WTC11 (cell line): Measurements from ENCODE around the gene TMEM79. TPM values are rescaled to one million over a fixed set of nuclear protein-coding genes. Genes with fewer than 3 reads are reported as not detected.

Experiments
- ATAC-seq: fragments of 200-7000 bp; cut with Tn5 transposase; 2 replicates; pipeline ENCODE4 v1.10.0; 2021; ENCODE audit warnings: mild to moderate bottlenecking, moderate library complexity
- CTCF ChIA-PET: fragments of 300-600 bp; sonication (Branson Sonifier 250); formaldehyde crosslinking; loops from one replicate; lab custom pipeline; 2021; ENCODE audit warnings: antibody characterized with exemption; lab: Charles Lee
- POLR2A ChIA-PET: fragments of 350-600 bp; sonication (Branson Sonifier 250); formaldehyde crosslinking; loops from one replicate; lab custom pipeline; 2021; ENCODE audit warnings: antibody characterized with exemption; lab: Charles Lee
- DNase-seq: peaks from one replicate; pipeline ENCODE4 v3.0.0; 2021; ENCODE audit warnings: low spot score
- H3K27ac Mint-ChIP-seq: 2 replicates; pipeline ENCODE4 v1.8.0; 2021; ENCODE audit warnings: mixed read lengths
- H3K27me3 Mint-ChIP-seq: 2 replicates; pipeline ENCODE4 v1.8.0; 2021; ENCODE audit warnings: low read depth, mild to moderate bottlenecking, moderate library complexity, mixed read lengths
- H3K36me3 Mint-ChIP-seq: 2 replicates; pipeline ENCODE4 v1.8.0; 2021; ENCODE audit warnings: mixed read lengths
- H3K4me1 Mint-ChIP-seq: 2 replicates; pipeline ENCODE4 v1.8.0; 2022; ENCODE audit warnings: mixed read lengths
- H3K4me3 Mint-ChIP-seq: 2 replicates; pipeline ENCODE4 v1.8.0; 2021; ENCODE audit warnings: mild to moderate bottlenecking, moderate library complexity, mixed read lengths
- H3K9me3 Mint-ChIP-seq: 2 replicates; pipeline ENCODE4 v1.8.0; 2021; ENCODE audit warnings: mixed read lengths
- ATF1 ChIP-seq: sonication (generic); formaldehyde crosslinking; IDR thresholded peaks from 2 replicates; pipeline ENCODE4 v1.8.1; 2023; ENCODE audit warnings: mild to moderate bottlenecking, moderate library complexity, missing genetic modification reagents
- CREB1 ChIP-seq: sonication (generic); formaldehyde crosslinking; IDR thresholded peaks from 2 replicates; pipeline ENCODE4 v1.8.0; 2023; ENCODE audit warnings: mild to moderate bottlenecking, missing genetic modification reagents
- ELF4 ChIP-seq: sonication (generic); formaldehyde crosslinking; IDR thresholded peaks from 2 replicates; pipeline ENCODE4 v1.8.1; 2022; ENCODE audit warnings: low read depth, mild to moderate bottlenecking, moderate library complexity, missing genetic modification reagents
- EMX1 ChIP-seq: fragments of 250-450 bp; sonication (Bioruptor Pico); IDR thresholded peaks from 2 replicates; pipeline ENCODE4 v1.8.0; 2021; ENCODE audit warnings: mild to moderate bottlenecking
- GRHL2 ChIP-seq: fragments of 250-450 bp; sonication (Bioruptor Pico); IDR thresholded peaks from 2 replicates; pipeline ENCODE4 v1.8.0; 2022; ENCODE audit warnings: mild to moderate bottlenecking, moderate library complexity; ENCODE audit not compliant: insufficient replicate concordance, severe bottlenecking
- KAT7 ChIP-seq: sonication (generic); formaldehyde crosslinking; IDR thresholded peaks from 2 replicates; pipeline ENCODE4 v1.8.1; 2023; ENCODE audit warnings: missing genetic modification reagents, mild to moderate bottlenecking, borderline replicate concordance
- MXD4 ChIP-seq: fragments of 250-450 bp; sonication (Bioruptor Pico); IDR thresholded peaks from 2 replicates; pipeline ENCODE4 v1.8.0; 2021; ENCODE audit warnings: mild to moderate bottlenecking, moderate library complexity, borderline replicate concordance
- MYBL2 ChIP-seq: sonication (generic); formaldehyde crosslinking; IDR thresholded peaks from 2 replicates; pipeline ENCODE4 v1.8.1; 2023; ENCODE audit warnings: mild to moderate bottlenecking, moderate library complexity, missing genetic modification reagents
- NFYB ChIP-seq: sonication (generic); formaldehyde crosslinking; conservative IDR thresholded peaks from 2 replicates; pipeline ENCODE4 v1.8.0; 2022; ENCODE audit warnings: low read depth, missing genetic modification reagents
- NR1H2 ChIP-seq: sonication (generic); formaldehyde crosslinking; IDR thresholded peaks from 2 replicates; pipeline ENCODE4 v1.9.0; 2021; ENCODE audit warnings: mild to moderate bottlenecking, moderate library complexity, missing genetic modification reagents
- OVOL2 ChIP-seq: fragments of 250-450 bp; sonication (Bioruptor Pico); IDR thresholded peaks from 2 replicates; pipeline ENCODE4 v1.9.0; 2021; ENCODE audit warnings: mild to moderate bottlenecking, borderline replicate concordance
- PRRX2 ChIP-seq: fragments of 250-450 bp; sonication (Bioruptor Pico); IDR thresholded peaks from 2 replicates; pipeline ENCODE4 v1.8.0; 2021; ENCODE audit warnings: mild to moderate bottlenecking
- SP1 ChIP-seq: sonication (generic); formaldehyde crosslinking; conservative IDR thresholded peaks from 2 replicates; pipeline ENCODE4 v1.8.1; 2022; ENCODE audit warnings: missing genetic modification reagents
- TEAD1 ChIP-seq: sonication (generic); formaldehyde crosslinking; IDR thresholded peaks from 2 replicates; pipeline ENCODE4 v1.8.0; 2022; ENCODE audit warnings: mild to moderate bottlenecking, missing genetic modification reagents
- ZNF121 ChIP-seq: sonication (generic); formaldehyde crosslinking; IDR thresholded peaks from 2 replicates; pipeline ENCODE4 v1.8.0; 2023; ENCODE audit warnings: missing genetic modification reagents
- ZNF219 ChIP-seq: sonication (generic); formaldehyde crosslinking; IDR thresholded peaks from 2 replicates; pipeline ENCODE4 v1.8.0; 2023; ENCODE audit warnings: missing genetic modification reagents, mild to moderate bottlenecking, borderline replicate concordance
- ZNF317 ChIP-seq: sonication (generic); formaldehyde crosslinking; IDR thresholded peaks from 2 replicates; pipeline ENCODE4 v1.8.1; 2023; ENCODE audit warnings: low read depth, mild to moderate bottlenecking, moderate library complexity, missing genetic modification reagents, borderline replicate concordance
- ZNF396 ChIP-seq: fragments of 250-450 bp; sonication (Bioruptor Pico); IDR thresholded peaks from 2 replicates; pipeline ENCODE4 v1.8.0; 2021; ENCODE audit warnings: mild to moderate bottlenecking, moderate library complexity, borderline replicate concordance
- ZNF423 ChIP-seq: fragments of 250-450 bp; sonication (Bioruptor Pico); IDR thresholded peaks from 2 replicates; pipeline ENCODE4 v2.1.2; 2022; ENCODE audit warnings: mild to moderate bottlenecking, moderate library complexity
- total RNA-seq: library from RNA; stranded (reverse); gene quantifications from 3 replicates; pipeline ENCODE4 v1.2.3, GENCODE V29; 2021
- TF ChIP-seq, protein P1 (sequence below): fragments of 200-600 bp; IDR thresholded peaks from 2 replicates; pipeline ENCODE4 v1.8.0; 2022; ENCODE audit warnings: antibody characterized with exemption
- TF ChIP-seq, protein P2 (sequence below): sonication (generic); formaldehyde crosslinking; IDR thresholded peaks from 2 replicates; pipeline ENCODE4 v1.8.1; 2022; ENCODE audit warnings: mild to moderate bottlenecking, missing genetic modification reagents, moderate library complexity, borderline replicate concordance
- TF ChIP-seq, protein P3 (sequence below): sonication (generic); formaldehyde crosslinking; IDR thresholded peaks from 2 replicates; pipeline ENCODE4 v1.8.0; 2022; ENCODE audit warnings: mild to moderate bottlenecking, missing genetic modification reagents
- TF ChIP-seq, protein P4 (sequence below): sonication (generic); formaldehyde crosslinking; IDR thresholded peaks from 2 replicates; pipeline ENCODE4 v1.8.1; 2022; ENCODE audit warnings: low read depth, missing genetic modification reagents, borderline replicate concordance
- TF ChIP-seq, protein P5 (sequence below): sonication (generic); formaldehyde crosslinking; IDR thresholded peaks from 2 replicates; pipeline ENCODE4 v1.8.1; 2023; ENCODE audit warnings: mild to moderate bottlenecking, missing genetic modification reagents, moderate library complexity
- TF ChIP-seq, protein P6 (sequence below): sonication (generic); formaldehyde crosslinking; IDR thresholded peaks from 2 replicates; pipeline ENCODE4 v1.8.0; 2023; ENCODE audit warnings: missing genetic modification reagents
- TF ChIP-seq, protein P7 (sequence below): sonication (generic); formaldehyde crosslinking; IDR thresholded peaks from 2 replicates; pipeline ENCODE4 v1.8.1; 2022; ENCODE audit warnings: missing genetic modification reagents, borderline replicate concordance

TMEM79 gene
- total RNA-seq, 1 experiment from 2014 or later, result 2.2 TPM

DNA sequence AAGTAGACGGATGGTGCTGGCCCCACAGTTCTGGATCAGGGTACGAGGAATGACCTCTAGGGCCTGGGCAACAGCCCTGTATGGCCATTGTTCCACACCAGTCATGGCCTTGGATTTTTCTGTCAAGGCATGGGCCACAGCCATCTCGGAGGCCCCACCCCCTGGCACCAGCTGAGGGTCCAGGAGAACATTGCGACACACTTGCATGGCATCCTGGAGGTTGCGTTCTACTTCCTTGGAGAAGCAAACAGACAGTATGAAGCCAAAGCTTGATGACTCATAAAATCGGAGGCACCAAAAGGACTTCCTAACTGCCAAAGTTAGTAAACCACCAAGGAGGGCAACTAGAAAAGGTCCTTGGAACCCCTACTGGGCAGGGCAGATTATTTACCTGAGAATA lies 26.8 kb downstream of the TMEM79 start (continued):
- TF ChIP-seq, protein P1, sequence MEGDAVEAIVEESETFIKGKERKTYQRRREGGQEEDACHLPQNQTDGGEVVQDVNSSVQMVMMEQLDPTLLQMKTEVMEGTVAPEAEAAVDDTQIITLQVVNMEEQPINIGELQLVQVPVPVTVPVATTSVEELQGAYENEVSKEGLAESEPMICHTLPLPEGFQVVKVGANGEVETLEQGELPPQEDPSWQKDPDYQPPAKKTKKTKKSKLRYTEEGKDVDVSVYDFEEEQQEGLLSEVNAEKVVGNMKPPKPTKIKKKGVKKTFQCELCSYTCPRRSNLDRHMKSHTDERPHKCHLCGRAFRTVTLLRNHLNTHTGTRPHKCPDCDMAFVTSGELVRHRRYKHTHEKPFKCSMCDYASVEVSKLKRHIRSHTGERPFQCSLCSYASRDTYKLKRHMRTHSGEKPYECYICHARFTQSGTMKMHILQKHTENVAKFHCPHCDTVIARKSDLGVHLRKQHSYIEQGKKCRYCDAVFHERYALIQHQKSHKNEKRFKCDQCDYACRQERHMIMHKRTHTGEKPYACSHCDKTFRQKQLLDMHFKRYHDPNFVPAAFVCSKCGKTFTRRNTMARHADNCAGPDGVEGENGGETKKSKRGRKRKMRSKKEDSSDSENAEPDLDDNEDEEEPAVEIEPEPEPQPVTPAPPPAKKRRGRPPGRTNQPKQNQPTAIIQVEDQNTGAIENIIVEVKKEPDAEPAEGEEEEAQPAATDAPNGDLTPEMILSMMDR, result no peak
- TF ChIP-seq KAT7 (CRISPR knock-in tag) (no peak), OVOL2 (CRISPR knock-in tag) (no peak), NFYB (CRISPR knock-in tag) (no peak), TEAD1 (CRISPR knock-in tag) (no peak), PRRX2 (CRISPR knock-in tag) (no peak)
- TF ChIP-seq, protein P2, sequence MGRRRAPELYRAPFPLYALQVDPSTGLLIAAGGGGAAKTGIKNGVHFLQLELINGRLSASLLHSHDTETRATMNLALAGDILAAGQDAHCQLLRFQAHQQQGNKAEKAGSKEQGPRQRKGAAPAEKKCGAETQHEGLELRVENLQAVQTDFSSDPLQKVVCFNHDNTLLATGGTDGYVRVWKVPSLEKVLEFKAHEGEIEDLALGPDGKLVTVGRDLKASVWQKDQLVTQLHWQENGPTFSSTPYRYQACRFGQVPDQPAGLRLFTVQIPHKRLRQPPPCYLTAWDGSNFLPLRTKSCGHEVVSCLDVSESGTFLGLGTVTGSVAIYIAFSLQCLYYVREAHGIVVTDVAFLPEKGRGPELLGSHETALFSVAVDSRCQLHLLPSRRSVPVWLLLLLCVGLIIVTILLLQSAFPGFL (CRISPR knock-in tag), result no peak

DNA sequence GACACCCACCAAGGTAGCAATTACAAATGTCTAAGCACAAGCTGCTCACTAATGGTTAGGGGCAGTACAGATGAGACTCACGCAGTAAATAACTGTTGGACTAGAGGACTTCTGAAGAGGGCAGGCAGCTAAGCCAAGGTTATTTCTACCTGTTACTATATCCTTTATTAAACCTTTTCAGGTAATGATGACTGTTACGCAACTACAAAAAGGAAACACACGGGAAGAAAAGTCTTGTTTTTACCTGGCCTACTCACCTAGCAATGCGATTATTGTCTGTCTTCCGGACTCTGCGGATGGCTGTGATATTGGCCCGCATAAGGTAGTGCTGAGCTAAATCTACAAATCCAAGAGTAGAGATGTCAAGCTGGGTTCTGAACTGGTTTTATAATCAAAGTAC lies 32.8 kb downstream of the TMEM79 start:
- Mint-ChIP-seq H3K36me3 (peaks cover 92% of the 10 kb centered on the region), H3K9me3 (no peaks in the 10 kb centered on the region), H3K27me3 (no peaks in the 10 kb centered on the region), H3K27ac (no peak overlapping the region), H3K4me1 (no peaks in the 10 kb centered on the region), H3K4me3 (no peak overlapping the region)
- no peak for ATAC-seq
- ChIA-PET CTCF (interaction anchor here (2.0 kb wide), 1 partner anchor 42 kb away, joined by 5 read pairs; no protein-coding TSS in a partner anchor), POLR2A (interaction anchor here (0.7 kb wide), 1 partner anchor 257 kb away, joined by 3 read pairs; no protein-coding TSS in a partner anchor)
- DNase-seq, result no peak
- TF ChIP-seq EMX1 (no peak), NFYB (CRISPR knock-in tag) (no peak), MXD4 (CRISPR knock-in tag) (no peak), ELF4 (CRISPR knock-in tag) (no peak), MYBL2 (CRISPR knock-in tag) (no peak), NR1H2 (CRISPR knock-in tag) (no peak), CREB1 (no peak), ZNF396 (CRISPR knock-in tag) (no peak), GRHL2 (CRISPR knock-in tag) (no peak), ZNF317 (CRISPR knock-in tag) (no peak), ATF1 (CRISPR knock-in tag) (no peak), ZNF219 (CRISPR knock-in tag) (no peak), ZNF121 (CRISPR knock-in tag) (no peak), ZNF423 (CRISPR knock-in tag) (no peak), SP1 (CRISPR knock-in tag) (no peak)
- TF ChIP-seq, protein P3, sequence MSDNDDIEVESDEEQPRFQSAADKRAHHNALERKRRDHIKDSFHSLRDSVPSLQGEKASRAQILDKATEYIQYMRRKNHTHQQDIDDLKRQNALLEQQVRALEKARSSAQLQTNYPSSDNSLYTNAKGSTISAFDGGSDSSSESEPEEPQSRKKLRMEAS (CRISPR knock-in tag), result no peak
- TF ChIP-seq, protein P4, sequence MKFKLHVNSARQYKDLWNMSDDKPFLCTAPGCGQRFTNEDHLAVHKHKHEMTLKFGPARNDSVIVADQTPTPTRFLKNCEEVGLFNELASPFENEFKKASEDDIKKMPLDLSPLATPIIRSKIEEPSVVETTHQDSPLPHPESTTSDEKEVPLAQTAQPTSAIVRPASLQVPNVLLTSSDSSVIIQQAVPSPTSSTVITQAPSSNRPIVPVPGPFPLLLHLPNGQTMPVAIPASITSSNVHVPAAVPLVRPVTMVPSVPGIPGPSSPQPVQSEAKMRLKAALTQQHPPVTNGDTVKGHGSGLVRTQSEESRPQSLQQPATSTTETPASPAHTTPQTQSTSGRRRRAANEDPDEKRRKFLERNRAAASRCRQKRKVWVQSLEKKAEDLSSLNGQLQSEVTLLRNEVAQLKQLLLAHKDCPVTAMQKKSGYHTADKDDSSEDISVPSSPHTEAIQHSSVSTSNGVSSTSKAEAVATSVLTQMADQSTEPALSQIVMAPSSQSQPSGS (CRISPR knock-in tag), result no peak
- TF ChIP-seq, protein P5, sequence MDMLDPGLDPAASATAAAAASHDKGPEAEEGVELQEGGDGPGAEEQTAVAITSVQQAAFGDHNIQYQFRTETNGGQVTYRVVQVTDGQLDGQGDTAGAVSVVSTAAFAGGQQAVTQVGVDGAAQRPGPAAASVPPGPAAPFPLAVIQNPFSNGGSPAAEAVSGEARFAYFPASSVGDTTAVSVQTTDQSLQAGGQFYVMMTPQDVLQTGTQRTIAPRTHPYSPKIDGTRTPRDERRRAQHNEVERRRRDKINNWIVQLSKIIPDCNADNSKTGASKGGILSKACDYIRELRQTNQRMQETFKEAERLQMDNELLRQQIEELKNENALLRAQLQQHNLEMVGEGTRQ (CRISPR knock-in tag), result no peak
- TF ChIP-seq, protein P6, sequence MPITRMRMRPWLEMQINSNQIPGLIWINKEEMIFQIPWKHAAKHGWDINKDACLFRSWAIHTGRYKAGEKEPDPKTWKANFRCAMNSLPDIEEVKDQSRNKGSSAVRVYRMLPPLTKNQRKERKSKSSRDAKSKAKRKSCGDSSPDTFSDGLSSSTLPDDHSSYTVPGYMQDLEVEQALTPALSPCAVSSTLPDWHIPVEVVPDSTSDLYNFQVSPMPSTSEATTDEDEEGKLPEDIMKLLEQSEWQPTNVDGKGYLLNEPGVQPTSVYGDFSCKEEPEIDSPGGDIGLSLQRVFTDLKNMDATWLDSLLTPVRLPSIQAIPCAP, result no peak
- TF ChIP-seq, protein P7, sequence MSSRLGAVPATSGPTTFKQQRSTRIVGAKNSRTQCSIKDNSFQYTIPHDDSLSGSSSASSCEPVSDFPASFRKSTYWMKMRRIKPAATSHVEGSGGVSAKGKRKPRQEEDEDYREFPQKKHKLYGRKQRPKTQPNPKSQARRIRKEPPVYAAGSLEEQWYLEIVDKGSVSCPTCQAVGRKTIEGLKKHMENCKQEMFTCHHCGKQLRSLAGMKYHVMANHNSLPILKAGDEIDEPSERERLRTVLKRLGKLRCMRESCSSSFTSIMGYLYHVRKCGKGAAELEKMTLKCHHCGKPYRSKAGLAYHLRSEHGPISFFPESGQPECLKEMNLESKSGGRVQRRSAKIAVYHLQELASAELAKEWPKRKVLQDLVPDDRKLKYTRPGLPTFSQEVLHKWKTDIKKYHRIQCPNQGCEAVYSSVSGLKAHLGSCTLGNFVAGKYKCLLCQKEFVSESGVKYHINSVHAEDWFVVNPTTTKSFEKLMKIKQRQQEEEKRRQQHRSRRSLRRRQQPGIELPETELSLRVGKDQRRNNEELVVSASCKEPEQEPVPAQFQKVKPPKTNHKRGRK (CRISPR knock-in tag), result no peak
